IPS-18a (cell line): ENCODE data around the gene SCAF4.
"Not testable (repeated sequence)": the region's sequence is repeated elsewhere in the genome, so short reads cannot be mapped to it uniquely, and the experiment has no call there.

ENCODE experiments used
- H3K27ac ChIP-seq: one replicate; pipeline ENCODE4 v1.5.1; 2013; ENCODE audit warnings: low read length
- H3K27me3 ChIP-seq: one replicate; pipeline ENCODE4 v1.6.1; 2013; ENCODE audit warnings: mild to moderate bottlenecking, low read length; ENCODE audit not compliant: control insufficient read depth, insufficient read depth
- H3K36me3 ChIP-seq: one replicate; pipeline ENCODE4 v1.6.1; 2013; ENCODE audit warnings: low read depth, low read length; ENCODE audit not compliant: control insufficient read depth
- H3K4me1 ChIP-seq: one replicate; pipeline ENCODE4 v1.6.1; 2013; ENCODE audit warnings: low read depth, low read length; ENCODE audit not compliant: control insufficient read depth
- H3K4me3 ChIP-seq: one replicate; pipeline ENCODE4 v1.5.1; 2013; ENCODE audit warnings: low read length
- H3K9ac ChIP-seq: one replicate; pipeline ENCODE4 v1.6.1; 2013; ENCODE audit warnings: mild to moderate bottlenecking, low read length, moderate library complexity
- H3K9me3 ChIP-seq: one replicate; pipeline ENCODE4 v1.6.1; 2013; ENCODE audit warnings: low read depth, low read length; ENCODE audit not compliant: control insufficient read depth

The SCAF4 gene

DNA sequence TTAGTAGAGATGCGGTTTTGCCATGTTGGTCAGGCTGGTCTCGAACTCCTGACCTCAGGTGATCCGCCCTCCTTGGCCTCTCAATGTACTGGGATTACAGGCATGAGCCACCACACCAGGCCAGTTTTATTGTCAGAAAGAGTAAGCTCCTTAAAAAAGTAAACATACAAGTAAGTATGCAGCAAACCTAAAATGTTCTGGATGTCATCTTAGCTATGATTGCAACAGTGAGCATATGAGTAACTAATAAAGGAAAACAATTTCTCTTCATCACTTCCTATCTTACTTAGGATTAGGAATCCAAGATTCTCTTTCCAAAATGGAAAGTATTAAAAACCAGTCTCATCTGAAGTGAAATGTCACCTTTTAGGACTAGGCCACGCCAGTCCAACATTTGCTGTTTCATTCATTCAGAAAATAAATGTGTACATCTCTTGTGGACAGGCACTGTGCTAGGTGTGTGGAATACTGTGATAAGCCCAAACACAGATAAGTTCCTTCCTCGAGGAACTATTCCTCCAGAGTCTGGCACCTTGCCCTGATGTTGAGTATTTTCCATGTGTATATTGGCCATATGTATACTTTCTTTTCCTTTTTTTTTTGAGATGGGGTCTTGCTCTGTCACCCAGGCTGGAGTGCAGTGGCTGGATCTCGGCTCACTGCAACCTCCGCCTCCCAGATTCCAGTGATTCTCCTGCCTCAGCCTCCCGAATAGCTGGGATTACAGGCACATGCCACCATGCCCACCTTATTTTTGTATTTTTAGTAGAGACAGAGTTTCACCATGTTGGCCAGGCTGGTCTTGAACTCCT, 5.9 kb upstream of the SCAF4 start:
- not testable (repeated sequence) for H3K27ac ChIP-seq, H3K36me3 ChIP-seq, H3K9me3 ChIP-seq, H3K9ac ChIP-seq, H3K4me3 ChIP-seq, H3K27me3 ChIP-seq
- peaks cover 11% of the 10 kb centered on the region for H3K4me1 ChIP-seq

DNA sequence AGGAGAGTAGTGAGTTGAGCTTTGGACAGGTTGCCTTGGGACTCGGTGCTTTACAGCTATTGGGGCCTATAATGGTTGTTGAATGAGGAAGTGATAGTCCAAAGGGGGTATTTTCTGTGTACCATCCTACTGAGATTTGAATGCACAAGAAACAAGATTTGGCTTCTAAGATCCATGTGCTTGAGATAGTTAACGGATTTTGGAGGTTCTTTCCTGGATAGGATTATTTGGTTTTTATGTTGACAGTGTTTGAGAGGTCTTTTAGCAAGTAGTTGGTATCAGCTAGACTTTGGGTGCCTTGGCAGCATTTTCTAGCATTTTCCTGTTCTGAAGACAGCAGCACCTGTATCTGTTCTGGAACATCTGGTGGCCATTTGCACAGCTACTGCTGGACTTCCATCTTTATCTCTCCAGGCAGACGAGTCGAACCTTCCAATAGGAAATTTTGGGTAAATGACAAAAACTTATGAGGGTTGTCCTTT, 3.6 kb upstream of the SCAF4 start:
- H3K27ac ChIP-seq, result no peak overlapping the region
- H3K27me3 ChIP-seq, result no peaks in the 10 kb centered on the region
- no peaks in the 10 kb centered on the region for H3K9me3 ChIP-seq
- no peak overlapping the region for H3K9ac ChIP-seq
- H3K4me3 ChIP-seq, result no peak overlapping the region
- peaks cover 15% of the 10 kb centered on the region for H3K4me1 ChIP-seq
- H3K36me3 ChIP-seq, result no peaks in the 10 kb centered on the region

DNA sequence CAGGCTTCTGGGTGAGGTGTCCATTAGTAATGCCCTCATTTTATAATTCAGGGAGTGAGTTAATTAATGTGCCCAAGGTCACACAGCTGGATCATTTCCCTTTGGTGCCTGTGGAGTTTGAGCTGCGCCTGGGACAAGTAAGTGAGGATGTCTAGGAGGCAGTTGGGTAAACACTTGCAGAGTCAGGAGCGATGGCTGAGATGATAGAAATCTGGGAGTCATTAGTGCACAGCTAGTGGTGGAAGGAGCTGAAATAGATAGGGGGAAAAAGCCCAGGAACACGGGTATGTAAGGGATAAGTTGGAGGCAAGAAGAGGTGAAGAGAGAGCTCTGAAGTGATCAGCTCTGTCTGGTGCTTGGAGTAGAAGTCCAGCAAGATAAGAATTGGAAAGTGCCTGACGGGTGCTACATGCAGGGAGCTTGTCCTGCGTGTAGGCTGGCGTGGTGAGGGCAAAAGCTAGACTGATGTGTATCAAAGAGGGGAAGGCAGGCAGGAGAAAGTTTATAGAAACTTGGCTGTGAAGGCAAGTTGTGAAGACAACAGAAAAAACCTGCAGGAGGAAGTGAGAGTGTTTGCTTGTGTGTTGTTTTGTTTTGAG, 1.7 kb upstream of the SCAF4 start:
- no peak overlapping the region for H3K9ac ChIP-seq
- no peaks in the 10 kb centered on the region for H3K36me3 ChIP-seq
- H3K27ac ChIP-seq, result no peak overlapping the region

DNA sequence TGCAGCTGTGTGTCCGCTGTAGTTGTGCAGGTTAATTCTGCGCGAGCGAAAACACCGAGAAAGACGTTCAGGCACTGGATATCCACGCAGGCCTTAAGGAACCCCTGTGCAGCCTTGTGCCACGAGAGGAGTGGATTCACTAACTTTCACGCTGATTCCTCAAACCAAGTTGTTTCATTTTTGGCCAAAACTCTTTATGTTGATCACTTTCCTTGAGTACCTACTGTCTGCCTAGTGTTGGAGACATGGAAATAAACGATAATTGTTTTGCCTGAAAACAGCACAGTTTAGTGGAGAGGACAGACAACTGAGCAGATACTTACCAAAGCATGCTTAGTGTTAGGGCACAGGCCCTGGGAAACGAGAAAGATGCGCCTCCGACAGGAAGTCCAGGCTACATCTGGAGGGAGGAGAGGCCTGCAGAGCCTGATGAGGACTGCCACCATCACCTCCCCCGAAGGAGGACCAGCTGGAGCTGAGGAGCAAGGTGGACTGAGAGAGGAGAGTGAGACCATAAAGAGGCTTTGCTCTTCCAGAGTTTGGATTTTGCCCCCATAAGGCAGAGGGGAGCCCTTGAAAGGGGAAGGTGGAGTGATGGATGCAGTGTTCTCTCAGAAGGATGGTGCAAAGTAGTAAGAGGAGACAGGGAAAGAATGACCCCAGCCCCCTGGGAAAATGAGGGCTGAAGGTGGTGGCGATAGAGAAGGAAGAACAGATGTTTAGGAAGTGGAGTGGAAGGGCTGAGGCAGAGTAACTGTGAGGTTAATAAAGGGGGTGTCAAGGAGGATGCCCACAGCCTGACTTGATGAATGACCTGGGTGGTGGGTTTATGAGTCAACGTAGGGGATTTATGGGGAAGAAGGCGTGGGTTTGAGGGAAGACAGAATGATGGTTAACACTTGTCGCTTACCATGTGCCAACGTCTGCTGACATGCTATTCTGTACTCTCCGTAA, 956 bp upstream of the SCAF4 start:
- Histone ChIP-seq H3K4me3 (peak overlapping the region; percentile 84), H3K27ac (peak overlapping the region; percentile 92), H3K9ac (peak overlapping the region; percentile 95), H3K27me3 (no peaks in the 10 kb centered on the region), H3K36me3 (no peaks in the 10 kb centered on the region), H3K9me3 (no peaks in the 10 kb centered on the region), H3K4me1 (peaks cover 30% of the 10 kb centered on the region)

More for the DNA sequence above, 1.7 kb upstream of the SCAF4 start:
- H3K4me1 ChIP-seq, result peaks cover 27% of the 10 kb centered on the region
- no peaks in the 10 kb centered on the region for H3K27me3 ChIP-seq
- no peak overlapping the region for H3K4me3 ChIP-seq
- no peaks in the 10 kb centered on the region for H3K9me3 ChIP-seq

DNA sequence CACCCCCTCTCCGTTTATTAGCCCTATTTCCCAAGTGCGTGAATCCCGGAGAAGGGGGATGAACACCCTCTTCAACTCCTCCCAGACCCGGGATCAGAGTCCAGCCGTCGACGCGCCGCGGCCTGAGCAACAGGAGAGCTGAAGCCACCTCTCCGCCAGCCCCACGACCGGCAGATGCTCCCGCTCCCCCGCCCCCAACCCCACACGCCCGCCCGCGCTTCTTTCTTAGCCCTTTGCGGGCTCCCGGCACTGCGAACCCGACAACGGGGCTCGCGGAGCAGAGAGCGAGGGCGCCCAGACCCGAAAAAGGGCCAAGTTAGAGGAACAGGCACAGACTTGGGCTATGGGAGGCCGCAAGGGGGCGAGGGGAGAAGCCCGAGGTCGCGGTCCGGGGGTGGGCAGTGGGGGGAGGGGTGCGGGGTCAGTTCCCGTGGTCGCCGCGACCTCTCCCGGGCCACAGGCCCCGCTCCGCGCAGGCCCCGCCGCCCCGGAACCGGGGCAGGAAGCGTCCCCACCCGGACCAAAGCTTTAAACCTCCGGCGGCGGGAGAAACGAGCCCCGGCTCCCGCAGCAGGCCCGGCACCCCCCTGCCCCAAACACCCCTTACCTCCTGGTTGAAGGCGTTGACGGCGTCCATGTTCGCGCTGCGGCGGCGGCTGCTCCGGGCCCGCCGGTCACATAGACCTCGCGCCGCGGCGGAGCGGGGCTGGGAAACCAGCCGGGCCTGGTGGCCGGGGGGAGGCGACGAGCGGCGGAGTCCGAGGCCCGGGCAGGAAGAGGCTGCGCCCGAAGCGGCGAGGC, 662 bp downstream of the SCAF4 start:
- Histone ChIP-seq H3K27me3 (no peaks in the 10 kb centered on the region), H3K9ac (peak overlapping the region; percentile 90), H3K27ac (peak overlapping the region; percentile 70), H3K9me3 (no peaks in the 10 kb centered on the region), H3K36me3 (no peaks in the 10 kb centered on the region), H3K4me3 (peak overlapping the region; percentile 86), H3K4me1 (peaks cover 30% of the 10 kb centered on the region)

DNA sequence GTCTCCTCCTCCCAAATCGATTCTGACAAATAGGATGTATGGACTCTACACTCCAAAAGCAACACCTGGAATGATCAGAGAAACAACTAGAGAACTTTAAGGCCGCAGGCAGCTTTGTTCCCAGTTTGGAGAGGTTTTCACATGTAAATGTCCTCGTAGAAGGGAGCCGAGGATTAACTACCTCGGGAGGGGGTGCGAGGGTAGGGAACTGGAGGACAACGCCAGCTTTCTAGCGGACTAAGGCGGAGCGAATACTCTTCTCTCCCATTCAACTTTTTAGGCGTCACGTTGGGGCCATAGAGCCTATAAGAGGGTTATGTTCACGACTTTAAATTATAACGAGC, 1.2 kb downstream of the SCAF4 start:
- H3K36me3 ChIP-seq, result no peaks in the 10 kb centered on the region
- H3K9me3 ChIP-seq, result no peaks in the 10 kb centered on the region
- H3K4me1 ChIP-seq, result peaks cover 30% of the 10 kb centered on the region
- H3K27ac ChIP-seq, result peak overlapping the region; percentile 70
- no peaks in the 10 kb centered on the region for H3K27me3 ChIP-seq
- H3K9ac ChIP-seq, result peak overlapping the region; percentile 90
- H3K4me3 ChIP-seq, result peak overlapping the region; percentile 86

DNA sequence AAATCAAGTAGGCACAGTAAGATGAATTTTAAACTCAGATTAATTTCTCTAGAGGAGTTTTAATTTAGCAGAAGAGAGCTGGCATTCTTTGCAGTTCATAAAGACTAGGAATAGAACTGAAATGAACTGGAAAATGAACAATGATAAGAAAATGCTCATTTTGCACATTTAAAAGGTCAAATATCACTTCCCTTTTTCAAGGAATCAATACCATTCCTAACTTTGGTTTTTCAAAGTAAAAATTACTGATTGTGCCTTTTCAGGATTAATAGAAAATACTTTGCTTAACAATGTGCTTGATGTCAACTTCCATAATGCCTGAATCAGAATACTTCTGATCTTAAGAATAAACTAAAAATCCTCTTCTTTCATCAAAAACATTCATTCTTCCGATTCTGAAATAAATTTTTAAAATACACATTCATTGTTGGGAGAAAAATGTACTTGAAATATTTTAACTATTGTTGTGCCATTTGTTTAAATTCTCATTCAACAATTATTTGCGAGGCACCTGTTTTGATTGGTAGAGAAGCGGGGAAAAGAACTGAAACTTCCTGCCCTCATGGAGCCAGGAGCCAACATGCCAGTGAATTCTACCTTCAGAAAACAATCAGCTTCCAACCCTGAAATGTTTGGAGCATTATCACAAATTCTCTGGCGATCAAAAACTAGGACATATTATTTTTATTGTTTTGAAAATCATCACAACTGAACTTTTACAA, 2.1 kb downstream of the SCAF4 start:
- no peak overlapping the region for H3K27ac ChIP-seq
- peaks cover 30% of the 10 kb centered on the region for H3K4me1 ChIP-seq

DNA sequence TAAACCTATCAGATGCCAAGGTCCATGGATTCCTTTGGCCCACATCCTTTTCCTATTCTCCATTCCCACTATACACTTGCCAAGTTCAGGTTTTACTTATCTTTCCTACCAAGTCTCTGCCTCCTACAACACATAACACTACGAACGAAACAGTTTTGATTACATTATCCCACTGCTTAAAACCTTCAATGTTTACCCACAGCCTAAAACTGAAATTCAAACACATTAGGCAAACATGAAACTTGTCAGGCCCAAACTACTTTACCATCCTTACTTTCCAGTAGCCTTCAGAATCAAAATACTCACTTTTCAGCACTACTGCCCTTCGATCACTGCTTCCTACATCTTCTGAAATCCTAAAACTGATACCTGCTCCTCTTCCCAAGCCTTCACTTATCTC, 3.0 kb downstream of the SCAF4 start:
- no peaks in the 10 kb centered on the region for H3K9me3 ChIP-seq
- H3K27ac ChIP-seq, result no peak overlapping the region
- H3K27me3 ChIP-seq, result no peaks in the 10 kb centered on the region
- no peaks in the 10 kb centered on the region for H3K36me3 ChIP-seq
- H3K4me1 ChIP-seq, result peaks cover 30% of the 10 kb centered on the region
- no peak overlapping the region for H3K9ac ChIP-seq
- H3K4me3 ChIP-seq, result peak overlapping the region; percentile 86

More for the DNA sequence above, 2.1 kb downstream of the SCAF4 start:
- H3K36me3 ChIP-seq, result no peaks in the 10 kb centered on the region
- peak overlapping the region; percentile 86 for H3K4me3 ChIP-seq
- no peaks in the 10 kb centered on the region for H3K27me3 ChIP-seq
- peak overlapping the region; percentile 90 for H3K9ac ChIP-seq
- no peaks in the 10 kb centered on the region for H3K9me3 ChIP-seq

DNA sequence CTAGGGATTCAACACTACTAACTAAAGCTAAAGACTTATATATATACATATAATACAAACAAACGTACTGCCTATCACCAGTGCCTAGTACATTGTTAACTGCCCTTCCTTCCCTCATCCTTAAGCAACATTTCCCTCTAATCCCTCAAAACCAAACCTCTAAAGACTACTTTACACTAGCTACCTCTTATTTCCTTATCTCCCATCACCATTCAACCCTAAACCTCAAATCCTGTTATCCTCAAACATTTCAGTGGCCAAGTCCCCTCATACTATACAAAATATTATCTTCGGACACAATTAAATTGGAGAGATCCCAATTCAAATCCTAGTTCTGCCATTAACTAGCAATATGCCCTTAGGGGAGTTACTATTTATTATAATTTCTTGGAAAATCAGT, 3.7 kb downstream of the SCAF4 start:
- no peaks in the 10 kb centered on the region for H3K9me3 ChIP-seq
- no peak overlapping the region for H3K27ac ChIP-seq
- no peaks in the 10 kb centered on the region for H3K27me3 ChIP-seq
- H3K4me3 ChIP-seq, result peak overlapping the region; percentile 86
- H3K4me1 ChIP-seq, result peaks cover 23% of the 10 kb centered on the region
- no peak overlapping the region for H3K9ac ChIP-seq
- H3K36me3 ChIP-seq, result no peaks in the 10 kb centered on the region

DNA sequence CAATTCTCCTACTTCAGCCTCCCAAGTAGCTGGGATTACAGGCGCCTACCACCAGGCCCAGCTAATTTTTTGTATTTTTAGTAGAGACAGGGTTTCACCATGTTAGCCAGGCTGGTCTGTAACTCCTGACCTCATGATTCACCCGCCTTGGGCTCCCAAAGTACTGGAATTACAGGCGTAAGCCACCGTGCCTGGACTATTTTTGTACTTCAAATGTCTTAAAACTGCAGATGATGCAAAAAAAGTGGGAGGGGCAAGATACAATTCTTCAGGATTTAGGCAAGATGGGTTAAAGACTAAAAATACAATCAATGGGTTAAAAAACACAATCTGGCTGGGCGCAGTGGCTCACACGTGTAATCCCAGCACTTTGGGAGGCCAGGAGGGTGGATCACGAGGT, 4.7 kb downstream of the SCAF4 start:
- H3K36me3 ChIP-seq, result no peaks in the 10 kb centered on the region
- no peak overlapping the region for H3K27ac ChIP-seq
- no peaks in the 10 kb centered on the region for H3K27me3 ChIP-seq

More for the DNA sequence above, 4.7 kb downstream of the SCAF4 start:
- no peak overlapping the region for H3K9ac ChIP-seq
- peaks cover 15% of the 10 kb centered on the region for H3K4me1 ChIP-seq
- H3K4me3 ChIP-seq, result no peak overlapping the region
- H3K9me3 ChIP-seq, result no peaks in the 10 kb centered on the region
